Measurements from ENCODE around the gene CLCN2.

Gene CLCN2

GRCh38 chr3:184307915-184308314, 53.5 kb downstream of the CLCN2 start:
- in situ Hi-C loops (cut with MboI; ENCODE audit: low sequenced_read_pairs): no loop called here

GRCh38 chr3:184306341-184306972, 54.9 kb downstream of the CLCN2 start:
- in situ Hi-C loops (cut with MboI; ENCODE audit: low sequenced_read_pairs): no loop called here

- in situ Hi-C loops (cut with MboI; ENCODE audit: low sequenced_read_pairs): no loop called here
These were observed 55.8 kb downstream of the CLCN2 start for GRCh38 chr3:184305577-184305976.

- in situ Hi-C loops (cut with MboI; ENCODE audit: low sequenced_read_pairs): no loop called here
These were observed 61.1 kb downstream of the CLCN2 start for GRCh38 chr3:184300378-184300720.

- in situ Hi-C loops (cut with MboI; ENCODE audit: low sequenced_read_pairs): loop anchor here (25.0 kb wide), 1 partner anchor 837 kb away; no protein-coding TSS in a partner anchor
These were observed 61.7 kb downstream of the CLCN2 start for GRCh38 chr3:184299488-184300377.

- in situ Hi-C loops (cut with MboI; ENCODE audit: low sequenced_read_pairs): loop anchor here (25.0 kb wide), 1 partner anchor 837 kb away; no protein-coding TSS in a partner anchor
These were observed 62.5 kb downstream of the CLCN2 start, which contains the start of gene PSMD2 for GRCh38 chr3:184298759-184299487. Gene PSMD2, plus strand, starts transcription at chr3:184299241. Its CDS starts 26 bp downstream, at chr3:184299267.

- in situ Hi-C loops (cut with MboI; ENCODE audit: low sequenced_read_pairs): loop anchor here (25.0 kb wide), 1 partner anchor 834 kb away; no protein-coding TSS in a partner anchor
These were observed 64.8 kb downstream of the CLCN2 start for GRCh38 chr3:184296616-184297015.

Data from HL-60/S4 treated with retinoic acid at 250 ng/mL for 4 days and 3 days (cell line).